Astrocyte (in vitro differentiated cells and primary cell): Measurements from ENCODE around the gene CORO7. TPM values are rescaled to one million over a fixed set of nuclear protein-coding genes. Genes with fewer than 3 reads are reported as not detected.
A peak's percentile ranks its signal among the peaks of the same experiment; 100 is the strongest.

Experiments used
- DNase-seq: peaks from one replicate; pipeline ENCODE4 v3.0.0-alpha.2; 2010; ENCODE audit warnings: low read depth
- FAIRE-seq: peaks from 2 replicates; lab custom pipeline; 2011; peaks lifted over from hg19 to GRCh38; lab: Jason Lieb, UNC
- H2AFZ ChIP-seq: 2 replicates; pipeline ENCODE4 v1.6.0; 2012; ENCODE audit warnings: low read depth, low read length, inconsistent platforms
- H3K27ac ChIP-seq: 2 replicates; pipeline ENCODE4 v1.5.1; 2011; ENCODE audit warnings: low read depth, low read length, inconsistent platforms
- H3K27me3 ChIP-seq: 2 replicates; pipeline ENCODE4 v1.6.0; 2011; ENCODE audit warnings: low read length, inconsistent platforms; ENCODE audit not compliant: insufficient read depth
- H3K36me3 ChIP-seq: 2 replicates; pipeline ENCODE4 v1.5.1; 2011; ENCODE audit warnings: low read length, inconsistent platforms; ENCODE audit not compliant: insufficient read depth
- H3K4me1 ChIP-seq: 2 replicates; pipeline ENCODE4 v1.5.1; 2011; ENCODE audit warnings: low read length, inconsistent platforms; ENCODE audit not compliant: insufficient read depth
- H3K4me2 ChIP-seq: 2 replicates; pipeline ENCODE4 v1.6.0; 2012; ENCODE audit warnings: low read length, inconsistent platforms
- H3K4me3 ChIP-seq: 2 replicates; pipeline ENCODE4 v1.5.1; 2011; ENCODE audit warnings: low read depth, mild to moderate bottlenecking, low read length, inconsistent platforms; ENCODE audit not compliant: insufficient read depth
- H3K79me2 ChIP-seq: 2 replicates; pipeline ENCODE4 v1.6.0; 2012; ENCODE audit warnings: mild to moderate bottlenecking, low read length, inconsistent platforms; ENCODE audit not compliant: insufficient read depth
- H3K9ac ChIP-seq: 2 replicates; pipeline ENCODE4 v1.6.0; 2012; ENCODE audit warnings: mild to moderate bottlenecking, low read length, inconsistent platforms
- H3K9me3 ChIP-seq: 2 replicates; pipeline ENCODE4 v1.5.1; 2012; ENCODE audit warnings: low read depth, mild to moderate bottlenecking, low read length, inconsistent platforms; ENCODE audit not compliant: insufficient read depth
- H4K20me1 ChIP-seq: 2 replicates; pipeline ENCODE4 v1.6.0; 2012; ENCODE audit warnings: low read length, inconsistent platforms; ENCODE audit not compliant: insufficient read depth
- H3K27ac Mint-ChIP-seq: one replicate; pipeline ENCODE4 v1.8.0; 2021; ENCODE audit warnings: mild to moderate bottlenecking, mixed read lengths; ENCODE audit not compliant: unreplicated experiment
- H3K27me3 Mint-ChIP-seq: one replicate; pipeline ENCODE4 v1.8.0; 2021; ENCODE audit warnings: low read depth, mixed read lengths; ENCODE audit not compliant: unreplicated experiment
- H3K36me3 Mint-ChIP-seq: one replicate; pipeline ENCODE4 v1.8.0; 2021; ENCODE audit warnings: low read depth, mixed read lengths; ENCODE audit not compliant: unreplicated experiment
- H3K4me1 Mint-ChIP-seq: one replicate; pipeline ENCODE4 v1.8.0; 2021; ENCODE audit warnings: low read depth, mixed read lengths; ENCODE audit not compliant: unreplicated experiment
- H3K4me3 Mint-ChIP-seq: one replicate; pipeline ENCODE4 v1.8.0; 2021; ENCODE audit warnings: mild to moderate bottlenecking, moderate library complexity, mixed read lengths; ENCODE audit not compliant: unreplicated experiment
- H3K9me3 Mint-ChIP-seq: one replicate; pipeline ENCODE4 v1.8.0; 2021; ENCODE audit warnings: mild to moderate bottlenecking, mixed read lengths; ENCODE audit not compliant: unreplicated experiment
- CTCF ChIP-seq: IDR thresholded peaks from 2 replicates; pipeline ENCODE4 v1.5.1; 2011; ENCODE audit warnings: low read depth, mild to moderate bottlenecking, inconsistent platforms, low read length, moderate library complexity; ENCODE audit not compliant: insufficient read depth
- EZH2 ChIP-seq: IDR thresholded peaks from 2 replicates; pipeline ENCODE4 v1.6.1; 2012; ENCODE audit warnings: mild to moderate bottlenecking, low read length, inconsistent platforms; ENCODE audit not compliant: insufficient read depth
- total RNA-seq: library from RNA; stranded (reverse); gene quantifications from 2 replicates; pipeline ENCODE4 v1.2.1, GENCODE V29; 2021

The CORO7 gene
- total RNA-seq, 1 donor from 2014 or later = 26.4 TPM

DNA sequence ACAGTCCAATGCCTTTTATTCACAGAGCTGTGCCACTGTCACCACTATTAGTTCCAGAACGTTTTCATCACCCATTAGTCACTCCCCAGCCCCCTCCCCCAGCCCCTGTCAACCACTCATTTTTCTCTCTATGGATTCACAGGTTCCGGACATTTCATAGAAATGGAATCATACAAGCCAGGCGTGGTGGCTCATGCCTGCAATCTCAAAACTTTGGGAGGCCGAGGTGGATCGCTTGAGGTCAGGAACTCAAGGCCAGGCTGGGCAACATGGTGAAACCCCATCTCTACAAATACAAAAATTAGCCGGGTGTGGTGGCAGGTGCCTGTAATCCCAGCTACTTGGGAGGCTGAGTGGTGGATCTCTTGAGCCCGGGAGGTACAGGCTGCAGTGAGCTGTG is 64.5 kb downstream of the CORO7 start:
- Mint-ChIP-seq H3K9me3 (no peaks in the 10 kb centered on the region), H3K27ac (peak overlapping the region; percentile 48), H3K4me1 (peaks cover 7% of the 10 kb centered on the region), H3K36me3 (peaks cover 4% of the 10 kb centered on the region), H3K27me3 (no peaks in the 10 kb centered on the region), H3K4me3 (peak overlapping the region; percentile 95)
- FAIRE-seq = no peak
- Histone ChIP-seq H3K9ac (peak overlapping the region; percentile 64), H3K4me3 (peak overlapping the region; percentile 35), H3K27ac (peak overlapping the region; percentile 64), H3K4me1 (peaks cover 8% of the 10 kb centered on the region), H3K36me3 (no peaks in the 10 kb centered on the region), H3K27me3 (no peaks in the 10 kb centered on the region), H3K9me3 (no peaks in the 10 kb centered on the region), H3K4me2 (peak overlapping the region; percentile 85), H4K20me1 (peaks cover 29% of the 10 kb centered on the region), H2AFZ (no peak overlapping the region), H3K79me2 (peaks cover 41% of the 10 kb centered on the region)
- TF ChIP-seq EZH2 = no peak
- TF ChIP-seq CTCF = no peak
- no peak for DNase-seq

GRCh38 chr16:4350787-4351659 is 65.4 kb downstream of the CORO7 start, which contains the start of gene PAM16:
Gene PAM16, minus strand, starts transcription at chr16:4351321. Its CDS starts 87 bp downstream, at chr16:4351234.
- FAIRE-seq (no peak), DNase-seq (peak; percentile 75)
- TF ChIP-seq EZH2 = no peak
- no peak for TF ChIP-seq CTCF
- no peaks in the 10 kb centered on the region for H3K36me3 ChIP-seq
- H2AFZ ChIP-seq = peak within 1 kb of the TSS; percentile 72
- H3K9ac ChIP-seq = peak within 1 kb of the TSS; percentile 84
- Mint-ChIP-seq H3K27me3 (no peaks in the 10 kb centered on the region), H3K36me3 (peaks cover 4% of the 10 kb centered on the region), H3K27ac (peak within 1 kb of the TSS; percentile 83), H3K4me1 (peaks cover 7% of the 10 kb centered on the region), H3K4me3 (peak within 1 kb of the TSS; percentile 95), H3K9me3 (no peaks in the 10 kb centered on the region)
- no peaks in the 10 kb centered on the region for H3K9me3 ChIP-seq
- peaks cover 50% of the 10 kb centered on the region for H3K79me2 ChIP-seq
- peaks cover 8% of the 10 kb centered on the region for H3K4me1 ChIP-seq
- H3K4me2 ChIP-seq = peak within 1 kb of the TSS; percentile 85
- H4K20me1 ChIP-seq = peaks cover 38% of the 10 kb centered on the region
- no peaks in the 10 kb centered on the region for H3K27me3 ChIP-seq
- peak within 1 kb of the TSS; percentile 64 for H3K27ac ChIP-seq
- peak within 1 kb of the TSS; percentile 83 for H3K4me3 ChIP-seq
